Muscle of back (tissue), 13 donors: ENCODE results near the gene LRG1. TPM values are rescaled to one million over a fixed set of nuclear protein-coding genes. Genes with fewer than 3 reads are reported as not detected.

Source experiments
- DNase-seq, 3 donors: peaks; one replicate each; pipeline versions ENCODE4 v3.0.0 to v3.0.0-alpha.2; 2013
- long read RNA-seq, 9 donors: transcript quantifications; one replicate each; lab custom pipeline, GENCODE V29; 2026
- polyA plus RNA-seq, 10 donors: library from polyadenylated mRNA; unstranded; fragments of 120-200 nt; gene quantifications; one replicate each; pipeline ENCODE4 v1.2.1, GENCODE V29; 2013; ENCODE audit not compliant: insufficient read length in 10 of 10

Gene LRG1
- under 1 TPM; 0.35 to 0.98 (median 0.61) TPM for polyA plus RNA-seq
- long read RNA-seq, donor 1, partial matches to known transcripts, result 0 of 1 reads
- long read RNA-seq, donor 1, other reads (novel, unspliced or antisense), result 0 of 1 reads
- long read RNA-seq, donor 2, result 0 reads
- long read RNA-seq, donor 3, result 0 reads
- long read RNA-seq, donor 4, result 0 reads
- long read RNA-seq, donor 5, partial matches to known transcripts, result 0 of 1 reads
- long read RNA-seq, donor 5, other reads (novel, unspliced or antisense), result 0 of 1 reads
- long read RNA-seq, donor 6, result 0 reads
- long read RNA-seq, donor 7, result 0 reads
- long read RNA-seq, donor 8, result 0 reads
- long read RNA-seq, donor 9, result 0 reads

DNA sequence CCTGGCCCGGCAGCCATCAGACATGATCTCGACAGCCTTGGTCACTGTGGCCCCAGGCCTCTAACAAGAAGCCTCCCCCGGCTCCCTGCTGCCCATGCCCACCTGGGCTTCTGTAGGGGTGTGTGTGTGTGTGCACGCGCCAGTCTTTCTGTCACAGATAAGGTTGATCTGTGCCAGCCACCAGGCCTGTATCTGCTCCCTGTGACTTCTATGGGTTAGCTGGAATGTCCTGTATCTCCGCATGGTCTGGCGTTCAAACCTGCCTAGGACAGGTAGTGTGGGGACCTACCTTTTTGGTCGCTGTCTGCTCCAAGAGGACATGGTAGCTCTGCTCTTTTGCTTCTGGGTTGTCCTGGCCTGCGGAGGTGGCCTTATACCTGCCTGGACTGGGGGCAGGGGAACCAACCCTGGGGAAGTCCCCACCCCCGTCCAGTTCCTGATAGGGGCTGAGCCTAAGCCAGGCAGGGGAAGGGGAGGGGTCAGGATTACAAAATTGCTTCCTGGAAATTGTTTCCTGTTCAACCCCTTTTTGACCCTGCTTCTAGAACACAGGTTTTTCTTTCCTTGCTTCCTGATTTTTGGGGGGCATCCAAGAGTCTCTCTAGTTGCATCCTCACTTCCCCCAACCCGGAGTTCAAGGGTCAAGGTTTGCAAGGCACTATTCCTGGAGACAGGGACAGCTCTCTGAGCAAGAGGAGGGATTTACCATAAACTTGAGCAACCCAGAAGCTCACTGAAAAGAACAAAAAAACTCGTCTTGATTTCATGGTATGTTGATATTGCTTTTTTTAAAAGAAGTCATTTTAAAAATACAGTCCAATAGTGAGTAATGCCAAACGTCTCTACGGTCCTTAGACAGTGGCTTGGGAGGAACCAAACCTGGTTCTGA is at the start of gene LRG1:
Gene LRG1, minus strand, starts transcription at position 344 of the 889 bp plus-strand sequence. Its CDS starts 23 bp downstream, at position 321.
- no peak for DNase-seq

DNA sequence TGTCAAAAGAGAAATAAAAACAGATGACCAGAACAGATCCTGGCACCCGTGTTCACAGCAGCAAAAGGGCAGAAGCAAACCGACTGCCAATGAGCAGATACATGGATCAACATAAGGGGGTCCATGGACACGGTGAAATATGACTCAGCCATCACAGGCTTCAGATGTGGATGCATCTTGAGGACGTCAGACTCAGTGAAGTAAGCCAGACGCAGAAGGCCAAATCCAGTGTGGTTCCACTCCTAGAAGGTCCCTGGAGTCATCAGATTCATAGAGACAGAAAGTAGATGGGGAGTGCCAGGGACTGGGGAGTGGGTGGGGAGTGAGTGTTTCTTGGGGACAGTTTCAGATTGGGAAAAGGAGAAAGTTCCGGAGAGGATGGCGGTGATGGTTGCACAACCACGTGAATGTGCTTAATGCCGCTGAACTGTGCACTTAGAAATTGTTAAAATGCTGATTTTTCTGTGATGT is 48.5 kb upstream of the LRG1 start:
- DNase-seq, result no peak

DNA sequence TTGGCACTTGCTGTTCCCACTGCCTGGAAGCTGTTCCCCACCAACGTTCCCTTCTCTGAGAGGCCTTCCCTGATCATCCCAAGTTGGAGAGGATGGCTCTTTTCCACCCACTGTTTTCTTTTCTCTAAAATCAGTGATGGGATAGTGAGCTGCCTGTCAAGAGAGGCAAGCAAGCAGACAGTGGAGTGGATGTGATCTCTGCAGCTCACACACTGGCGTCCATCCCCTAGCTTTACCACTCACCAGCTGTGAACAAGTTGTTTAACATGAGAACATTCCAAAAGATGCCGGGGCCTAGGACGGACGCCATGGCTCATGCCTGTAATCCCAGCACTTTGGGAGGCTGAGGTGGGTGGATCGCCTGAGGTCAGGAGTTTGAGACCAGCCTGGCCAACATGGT is 47.7 kb upstream of the LRG1 start:
- DNase-seq, result no peak

DNA sequence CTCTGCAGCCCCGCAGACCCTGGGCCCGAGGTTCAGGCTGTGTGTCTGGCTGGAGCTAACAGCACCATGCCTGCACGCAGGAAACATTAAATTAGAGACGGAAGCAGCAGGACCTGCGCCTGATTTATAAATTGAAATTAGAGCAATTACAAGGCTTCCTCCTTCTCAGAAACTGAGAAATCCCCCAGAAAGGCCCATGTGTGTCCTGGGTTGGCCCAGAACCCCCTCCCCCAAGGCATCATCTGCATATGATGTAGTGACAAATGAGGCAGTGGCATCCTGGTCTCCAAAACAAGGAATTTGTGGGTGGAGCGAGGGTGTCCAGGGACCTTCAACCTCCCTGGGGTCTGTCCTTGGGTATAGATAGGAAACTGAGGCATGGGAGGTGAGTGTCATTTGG is 46.9 kb upstream of the LRG1 start:
- no peak for DNase-seq

DNA sequence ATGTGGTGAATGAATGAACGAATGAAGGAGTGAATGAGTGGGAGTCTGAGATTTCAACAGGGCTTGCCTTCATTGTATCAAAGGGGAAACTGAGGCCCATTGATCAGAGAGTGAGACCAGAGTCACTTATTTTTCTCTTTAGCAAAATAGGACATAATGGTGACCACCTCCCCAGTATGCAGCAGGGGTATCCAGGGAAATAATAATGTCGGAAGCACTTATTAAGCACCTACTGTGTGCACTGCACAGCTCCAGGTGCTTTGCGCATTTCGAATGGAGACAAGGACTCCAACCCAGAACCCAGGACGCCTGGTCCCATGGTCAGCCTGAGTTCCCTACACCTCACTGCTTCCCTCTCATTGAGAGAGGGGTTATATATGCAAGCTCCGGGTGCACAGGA is 46.4 kb upstream of the LRG1 start:
- DNase-seq, result no peak

DNA sequence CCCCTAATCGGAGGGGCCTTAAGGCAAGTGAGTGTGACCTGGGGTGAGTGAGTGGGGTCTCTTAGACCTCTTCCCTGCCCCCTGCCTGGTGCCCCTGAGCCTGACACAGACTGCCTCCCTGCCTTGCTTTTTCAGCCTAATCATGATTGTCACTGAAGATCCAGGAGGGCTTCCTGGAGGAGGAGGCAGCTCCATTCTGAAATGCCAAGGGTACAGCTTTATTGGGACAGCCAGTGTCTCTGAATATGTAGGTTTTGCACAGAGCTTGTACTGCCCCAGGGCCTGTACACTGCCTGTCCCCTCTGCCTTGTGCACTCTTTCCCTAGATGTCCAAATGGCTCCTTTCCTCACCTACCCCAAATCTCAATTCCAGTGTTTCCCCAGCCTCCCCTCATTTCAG is 45.7 kb upstream of the LRG1 start:
- DNase-seq, result no peak

- DNase-seq, result peak in 2 of 3 donors; percentile 64 to 88
Measured at GRCh38 chr19:4584670-4585460, 45.0 kb upstream of the LRG1 start.

GRCh38 chr19:4583961-4584669 is 44.3 kb upstream of the LRG1 start:
- peak in 1 of 3 donors; percentile 81 for DNase-seq

DNA sequence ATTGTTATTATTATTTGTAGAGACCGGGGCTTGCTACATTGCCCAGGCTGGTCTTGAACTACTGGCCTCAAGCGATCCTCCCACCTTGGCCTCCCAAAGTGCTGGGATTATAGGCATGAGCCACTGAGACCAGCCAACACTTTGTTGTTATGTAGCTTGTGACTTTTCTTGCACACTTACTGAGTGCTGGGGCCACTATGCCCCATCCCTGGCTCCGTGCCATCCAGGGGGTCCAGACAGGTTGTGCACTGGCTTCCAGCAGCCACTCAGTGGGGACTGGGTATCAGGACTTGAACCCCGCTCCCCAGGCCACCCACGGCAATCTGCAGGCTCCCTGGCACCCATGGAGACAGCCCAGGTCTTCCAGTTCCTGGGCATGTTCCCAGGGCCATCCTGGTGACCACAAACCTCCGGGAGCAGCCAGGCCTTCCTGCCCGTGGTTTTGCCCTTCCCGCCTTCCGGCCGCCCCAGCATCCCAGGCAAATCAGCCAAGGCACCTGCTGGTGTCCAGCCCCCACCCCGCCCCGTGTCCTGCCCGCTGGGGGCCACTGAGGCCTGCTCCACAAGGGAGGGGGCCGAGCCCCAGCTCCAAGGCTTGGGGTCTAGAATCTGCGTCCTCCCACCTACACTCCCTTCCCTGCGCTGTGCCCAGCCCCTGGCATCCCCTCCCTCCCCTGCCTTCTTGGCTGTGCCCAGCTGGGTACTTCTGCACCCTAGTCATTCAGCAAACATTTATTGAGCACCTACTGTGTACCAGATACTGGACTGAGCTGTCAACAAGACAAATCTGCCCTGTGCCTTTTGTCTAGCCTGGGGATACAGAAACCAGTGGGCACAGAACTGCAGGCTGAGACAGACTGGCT is 43.4 kb upstream of the LRG1 start:
- DNase-seq, result no peak

- peak in 1 of 3 donors; percentile 61 for DNase-seq
Measured at GRCh38 chr19:4581666-4582553, 42.1 kb upstream of the LRG1 start.

GRCh38 chr19:4580961-4581665 is 41.3 kb upstream of the LRG1 start:
- DNase-seq, result no peak

- DNase-seq, result no peak
Measured at GRCh38 chr19:4580021-4580901, 40.4 kb upstream of the LRG1 start.

GRCh38 chr19:4579389-4579788 is 39.6 kb upstream of the LRG1 start:
- no peak for DNase-seq

GRCh38 chr19:4578552-4579248 is 38.9 kb upstream of the LRG1 start:
- DNase-seq, result no peak

DNA sequence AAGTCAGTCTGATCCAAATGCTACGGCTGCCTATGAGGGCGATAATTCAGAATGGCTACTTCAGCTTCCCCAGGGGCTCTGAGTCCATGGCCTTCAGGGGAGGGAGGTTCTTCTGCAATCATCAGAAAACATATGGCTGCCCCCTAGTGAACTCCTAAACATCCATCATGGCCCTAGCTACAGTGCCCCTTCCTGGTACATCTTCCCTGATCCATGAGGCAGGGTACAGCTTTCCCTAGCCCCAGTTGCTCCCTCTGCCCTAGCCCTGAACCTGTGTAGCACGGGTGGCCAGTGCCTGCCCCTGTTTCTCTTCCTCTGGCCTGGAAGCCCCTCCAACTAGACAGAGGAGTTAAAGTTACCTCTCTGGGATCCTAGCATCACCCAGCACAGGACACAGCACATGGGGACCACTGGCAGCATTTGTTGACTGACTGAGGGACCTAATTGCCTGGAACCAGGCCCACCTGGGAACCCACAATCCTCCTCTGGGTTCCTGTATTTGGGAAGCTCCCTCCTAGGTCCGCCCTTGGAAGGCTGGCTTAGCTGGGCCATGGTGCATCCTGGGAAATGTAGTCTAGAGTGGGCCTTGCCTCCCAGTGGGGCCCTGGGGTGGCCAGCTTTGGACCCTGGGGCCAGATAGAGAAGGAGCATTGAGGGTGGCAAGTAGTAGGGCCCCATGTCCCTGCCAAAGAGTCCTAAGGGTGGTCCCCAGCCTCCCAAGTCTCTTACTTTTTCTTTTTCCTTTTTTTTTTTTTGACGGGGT is 37.4 kb upstream of the LRG1 start:
- DNase-seq, result peak in 1 of 3 donors; percentile 2
